ENCODE measurements around the gene KYAT1. TPM values are rescaled to one million over a fixed set of nuclear protein-coding genes. Genes with fewer than 3 reads are reported as not detected.
"Not testable (repeated sequence)": the region's sequence is repeated elsewhere in the genome, so short reads cannot be mapped to it uniquely, and the experiment has no call there.

The KYAT1 gene
- polyA plus RNA-seq, 1 donor (not counting 4 experiments of a cell fraction or from before 2014, with no cell fraction given), result 10.9 TPM

GRCh38 chr9:128860937-128861336 lies 20.8 kb downstream of the KYAT1 start:
- peaks cover 14% of the 10 kb centered on the region for H3K4me1 ChIP-seq (ENCODE audit: control insufficient read depth, extremely low read depth, insufficient read depth, low read length)
- no peaks in the 10 kb centered on the region for H3K27me3 ChIP-seq (ENCODE audit: control insufficient read depth, extremely low read depth, insufficient read depth, low read length)
- TF ChIP-seq CTCF (optimal IDR thresholded peaks at IDR 0.05 in 1 of 3, IDR thresholded peaks at IDR 0.05 in 1 of 3, conservative IDR thresholded peaks at IDR 0.05 in 1 of 3; ENCODE audit: extremely low read depth in 1 of 3, insufficient read depth in 2 of 3, low read length in 3 of 3), result no peak
- TF ChIP-seq EZH2 (IDR thresholded peaks at IDR 0.05; ENCODE audit: low read length), result no peak
- H3K4me2 ChIP-seq (ENCODE audit: control insufficient read depth, extremely low read depth, insufficient read depth, low read depth, low read length), result no peak overlapping the region
- no peak overlapping the region for H3K4me3 ChIP-seq (ENCODE audit: control insufficient read depth in 2 of 3, extremely low read depth in 1 of 3, insufficient read depth in 2 of 3, low read depth in 1 of 3, low read length in 3 of 3)
- H3K9me1 ChIP-seq (ENCODE audit: control insufficient read depth, extremely low read depth, insufficient read depth, low read length), result no peaks in the 10 kb centered on the region
- no peaks in the 10 kb centered on the region for H4K20me1 ChIP-seq (ENCODE audit: control insufficient read depth, extremely low read depth, insufficient read depth, low read length)
- FAIRE-seq, result no peak
- no peaks in the 10 kb centered on the region for H3K36me3 ChIP-seq (ENCODE audit: control insufficient read depth in 2 of 2, extremely low read depth in 1 of 2, insufficient read depth in 2 of 2, low read length in 2 of 2)
- no peak for DNase-seq (ENCODE audit: low read depth, low spot score)
- dilution Hi-C loops (cut with MboI; ENCODE audit: extremely low pct_ligation_motif_present, low sequenced_read_pairs), result no loop called here
- no peaks in the 10 kb centered on the region for H3K9me3 ChIP-seq (ENCODE audit: control insufficient read depth, low read depth, low read length)
- no peak overlapping the region for H3K9ac ChIP-seq (ENCODE audit: control insufficient read depth, extremely low read depth, insufficient read depth, low read length)
- no peak overlapping the region for H2AFZ ChIP-seq (ENCODE audit: control insufficient read depth, low read length)
- no peak overlapping the region for H3K27ac ChIP-seq (ENCODE audit: control insufficient read depth, insufficient read depth, low read length)
- peaks cover 2% of the 10 kb centered on the region for H3K79me2 ChIP-seq (ENCODE audit: control insufficient read depth, insufficient read depth, low read length)

GRCh38 chr9:128858476-128858875 lies 23.3 kb downstream of the KYAT1 start:
- FAIRE-seq; H3K4me2 ChIP-seq (ENCODE audit: control insufficient read depth, extremely low read depth, insufficient read depth, low read depth, low read length); dilution Hi-C loops (cut with MboI; ENCODE audit: extremely low pct_ligation_motif_present, low sequenced_read_pairs): not testable (repeated sequence)

GRCh38 chr9:128854454-128854853 lies 27.3 kb downstream of the KYAT1 start:
- H3K36me3 ChIP-seq (ENCODE audit: control insufficient read depth in 2 of 2, extremely low read depth in 1 of 2, insufficient read depth in 2 of 2, low read length in 2 of 2); DNase-seq (ENCODE audit: low read depth, low spot score); H3K79me2 ChIP-seq (ENCODE audit: control insufficient read depth, insufficient read depth, low read length); H3K27me3 ChIP-seq (ENCODE audit: control insufficient read depth, extremely low read depth, insufficient read depth, low read length); FAIRE-seq; dilution Hi-C loops (cut with MboI; ENCODE audit: extremely low pct_ligation_motif_present, low sequenced_read_pairs); H4K20me1 ChIP-seq (ENCODE audit: control insufficient read depth, extremely low read depth, insufficient read depth, low read length); H3K27ac ChIP-seq (ENCODE audit: control insufficient read depth, insufficient read depth, low read length); H3K9ac ChIP-seq (ENCODE audit: control insufficient read depth, extremely low read depth, insufficient read depth, low read length); H3K4me3 ChIP-seq (ENCODE audit: control insufficient read depth in 2 of 3, extremely low read depth in 1 of 3, insufficient read depth in 2 of 3, low read depth in 1 of 3, low read length in 3 of 3); H3K4me2 ChIP-seq (ENCODE audit: control insufficient read depth, extremely low read depth, insufficient read depth, low read depth, low read length); H3K9me3 ChIP-seq (ENCODE audit: control insufficient read depth, low read depth, low read length); H2AFZ ChIP-seq (ENCODE audit: control insufficient read depth, low read length); H3K9me1 ChIP-seq (ENCODE audit: control insufficient read depth, extremely low read depth, insufficient read depth, low read length); H3K4me1 ChIP-seq (ENCODE audit: control insufficient read depth, extremely low read depth, insufficient read depth, low read length): not testable (repeated sequence)

More at GRCh38 chr9:128858476-128858875, 23.3 kb downstream of the KYAT1 start:
- H3K36me3 ChIP-seq (ENCODE audit: control insufficient read depth in 2 of 2, extremely low read depth in 1 of 2, insufficient read depth in 2 of 2, low read length in 2 of 2); H3K9me1 ChIP-seq (ENCODE audit: control insufficient read depth, extremely low read depth, insufficient read depth, low read length); H3K4me3 ChIP-seq (ENCODE audit: control insufficient read depth in 2 of 3, extremely low read depth in 1 of 3, insufficient read depth in 2 of 3, low read depth in 1 of 3, low read length in 3 of 3); H2AFZ ChIP-seq (ENCODE audit: control insufficient read depth, low read length); H3K27me3 ChIP-seq (ENCODE audit: control insufficient read depth, extremely low read depth, insufficient read depth, low read length); DNase-seq (ENCODE audit: low read depth, low spot score); H4K20me1 ChIP-seq (ENCODE audit: control insufficient read depth, extremely low read depth, insufficient read depth, low read length); H3K9ac ChIP-seq (ENCODE audit: control insufficient read depth, extremely low read depth, insufficient read depth, low read length); H3K9me3 ChIP-seq (ENCODE audit: control insufficient read depth, low read depth, low read length); H3K79me2 ChIP-seq (ENCODE audit: control insufficient read depth, insufficient read depth, low read length); H3K27ac ChIP-seq (ENCODE audit: control insufficient read depth, insufficient read depth, low read length): not testable (repeated sequence)
- H3K4me1 ChIP-seq (ENCODE audit: control insufficient read depth, extremely low read depth, insufficient read depth, low read length), result peaks cover 14% of the 10 kb centered on the region

- H3K36me3 ChIP-seq (ENCODE audit: control insufficient read depth in 2 of 2, extremely low read depth in 1 of 2, insufficient read depth in 2 of 2, low read length in 2 of 2); H3K27me3 ChIP-seq (ENCODE audit: control insufficient read depth, extremely low read depth, insufficient read depth, low read length); H3K79me2 ChIP-seq (ENCODE audit: control insufficient read depth, insufficient read depth, low read length); H3K4me3 ChIP-seq (ENCODE audit: control insufficient read depth in 2 of 3, extremely low read depth in 1 of 3, insufficient read depth in 2 of 3, low read depth in 1 of 3, low read length in 3 of 3); H2AFZ ChIP-seq (ENCODE audit: control insufficient read depth, low read length); H3K27ac ChIP-seq (ENCODE audit: control insufficient read depth, insufficient read depth, low read length); H3K9ac ChIP-seq (ENCODE audit: control insufficient read depth, extremely low read depth, insufficient read depth, low read length); H3K9me1 ChIP-seq (ENCODE audit: control insufficient read depth, extremely low read depth, insufficient read depth, low read length); DNase-seq (ENCODE audit: low read depth, low spot score); H3K9me3 ChIP-seq (ENCODE audit: control insufficient read depth, low read depth, low read length); H3K4me1 ChIP-seq (ENCODE audit: control insufficient read depth, extremely low read depth, insufficient read depth, low read length); dilution Hi-C loops (cut with MboI; ENCODE audit: extremely low pct_ligation_motif_present, low sequenced_read_pairs); H3K4me2 ChIP-seq (ENCODE audit: control insufficient read depth, extremely low read depth, insufficient read depth, low read depth, low read length); H4K20me1 ChIP-seq (ENCODE audit: control insufficient read depth, extremely low read depth, insufficient read depth, low read length); FAIRE-seq: not testable (repeated sequence)
Measured at GRCh38 chr9:128852646-128853045, 29.1 kb downstream of the KYAT1 start.

All from keratinocyte (primary cell).